Caki2 (cell line): Measurements from ENCODE around the gene PROSER2. TPM values are rescaled to one million over a fixed set of nuclear protein-coding genes. Genes with fewer than 3 reads are reported as not detected.

Experiments
- DNase-seq: peaks from one replicate; pipeline ENCODE4 v3.0.0-alpha.2; 2015; ENCODE audit warnings: low read depth
- in situ Hi-C: cut with HindIII; loops from 2 replicates; pipeline ENCODE4 v1.10.0; 2016; ENCODE audit warnings: low sequenced_read_pairs, low pct_unique_long_range_greater_than_20kb, mixed read lengths
- total RNA-seq: library from RNA; depleted of rRNA; stranded (reverse); fragments of >200 nt; shearing (Covaris generic); gene quantifications from 2 replicates; pipeline ENCODE4 v1.2.3, GENCODE V29; 2014; ENCODE audit warnings: low replicate concordance; rRNA removed

Gene PROSER2
- total RNA-seq, result 83.5 and 84.9 TPM in 2 replicates

GRCh38 chr10:11823122-11823988, at the start of gene PROSER2:
PROSER2 (plus strand) TSS chr10:11823356; CDS start chr10:11852078, 28,722 bp downstream.
- peak; percentile 71 for DNase-seq
- in situ Hi-C loops, result no loop called here

- no peak for DNase-seq
- in situ Hi-C loops, result no loop called here
These were observed 49.3 kb upstream of the PROSER2 start for GRCh38 chr10:11773761-11774441.

- DNase-seq, result no peak
- in situ Hi-C loops, result no loop called here
These were observed 47.7 kb upstream of the PROSER2 start for GRCh38 chr10:11775412-11775811.

- in situ Hi-C loops, result no loop called here
- no peak for DNase-seq
These were observed 47.1 kb upstream of the PROSER2 start for GRCh38 chr10:11776080-11776479.

GRCh38 chr10:11781114-11781513, 42.0 kb upstream of the PROSER2 start:
- in situ Hi-C loops, result no loop called here
- no peak for DNase-seq

GRCh38 chr10:11782793-11783557, 40.2 kb upstream of the PROSER2 start:
- peak; percentile 64 for DNase-seq

GRCh38 chr10:11783558-11783865, 39.6 kb upstream of the PROSER2 start:
- DNase-seq, result no peak
- in situ Hi-C loops, result no loop called here

More at GRCh38 chr10:11782793-11783557, 40.2 kb upstream of the PROSER2 start:
- in situ Hi-C loops, result no loop called here

- no peak for DNase-seq
- in situ Hi-C loops, result no loop called here
These were observed 35.8 kb upstream of the PROSER2 start for GRCh38 chr10:11787374-11787773.

GRCh38 chr10:11787846-11788245, 35.3 kb upstream of the PROSER2 start:
- no peak for DNase-seq
- in situ Hi-C loops, result no loop called here

GRCh38 chr10:11789306-11789705, 33.9 kb upstream of the PROSER2 start:
- in situ Hi-C loops, result no loop called here
- no peak for DNase-seq

- DNase-seq, result no peak
- in situ Hi-C loops, result no loop called here
These were observed 33.2 kb upstream of the PROSER2 start for GRCh38 chr10:11789956-11790355.

- DNase-seq, result peak; percentile 99
- in situ Hi-C loops, result no loop called here
These were observed 29.2 kb upstream of the PROSER2 start for GRCh38 chr10:11793762-11794479.

- in situ Hi-C loops, result no loop called here
- DNase-seq, result peak; percentile 87
These were observed 28.6 kb upstream of the PROSER2 start for GRCh38 chr10:11794566-11794965.

GRCh38 chr10:11795101-11795920, 27.8 kb upstream of the PROSER2 start:
- in situ Hi-C loops, result no loop called here
- no peak for DNase-seq

GRCh38 chr10:11796474-11796873, 26.7 kb upstream of the PROSER2 start:
- in situ Hi-C loops, result no loop called here
- no peak for DNase-seq

- in situ Hi-C loops, result no loop called here
- DNase-seq, result no peak
These were observed 25.9 kb upstream of the PROSER2 start for GRCh38 chr10:11797281-11797680.

- DNase-seq, result no peak
- in situ Hi-C loops, result no loop called here
These were observed 25.1 kb upstream of the PROSER2 start for GRCh38 chr10:11797847-11798633.
